Measurements from ENCODE around the gene AOAH.

DNA sequence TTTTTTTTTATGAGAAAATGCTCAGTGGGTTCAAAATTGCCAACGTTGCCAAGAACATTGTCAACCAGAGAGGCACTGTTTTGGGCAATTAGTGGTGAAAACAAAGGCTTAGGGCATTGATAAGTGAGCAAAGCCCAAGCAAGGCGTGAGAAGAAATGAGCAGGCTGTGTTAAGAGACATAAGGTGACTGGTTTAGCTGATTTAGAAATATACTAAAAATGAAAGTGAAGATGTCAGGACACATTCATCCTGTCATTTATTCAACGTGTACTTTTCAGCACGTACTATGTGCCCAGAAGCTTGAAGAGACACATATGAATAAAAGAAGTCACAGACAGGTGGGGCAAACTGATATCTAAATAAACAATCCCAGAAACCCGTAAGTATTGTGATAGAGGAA, 31.8 kb downstream of the AOAH start:
- TF ChIP-seq POLR2AphosphoS5 (IDR thresholded peaks at IDR 0.05), result no peak
- no peak for TF ChIP-seq CTCF (IDR thresholded peaks at IDR 0.05)
- TF ChIP-seq POLR2A (IDR thresholded peaks at IDR 0.05), result no peak
- no peak for TF ChIP-seq EP300 (IDR thresholded peaks at IDR 0.05)

All from suprapubic skin (tissue), 4 donors.